GM19099 (cell line): ENCODE data around the gene CRX.

Experiments
- POLR2A ChIP-seq: IDR thresholded peaks from 3 replicates; pipeline ENCODE4 v1.6.1; 2011; ENCODE audit warnings: low read depth; ENCODE audit not compliant: insufficient read length; ENCODE audit errors: extremely low read depth

The CRX gene

DNA sequence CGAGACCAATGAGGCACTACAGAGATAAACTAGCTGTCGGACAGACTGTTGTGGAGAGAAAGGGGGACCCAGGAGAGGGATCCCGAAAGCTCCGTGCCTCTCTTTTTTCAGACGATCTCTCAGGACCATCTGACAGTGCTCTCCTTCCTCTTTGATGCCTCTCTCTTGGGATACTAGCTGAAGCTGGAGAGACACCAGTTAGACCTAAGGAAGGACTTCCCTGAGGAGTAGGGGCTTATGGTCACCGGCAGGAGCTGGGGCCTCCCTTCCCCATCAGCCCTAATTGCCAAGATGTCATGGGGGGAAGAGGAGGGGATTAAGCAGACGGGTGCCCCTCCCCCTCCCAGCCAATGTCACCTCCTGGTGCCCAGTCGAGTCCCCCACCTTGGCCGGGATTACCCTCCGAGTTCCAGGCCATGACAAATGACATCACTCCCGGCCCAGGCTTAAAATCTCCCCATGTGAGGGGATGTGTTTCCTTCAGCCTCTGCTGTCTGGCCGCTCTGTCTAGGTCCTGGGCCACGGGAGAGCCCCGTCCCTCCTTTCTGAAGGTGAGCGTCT lies at the start of gene CRX:
Gene CRX, plus strand, starts transcription at position 478 of the 561 bp plus-strand sequence. CDS start 12,507 bp downstream, outside the sequence.
- TF ChIP-seq POLR2A = no peak

- TF ChIP-seq POLR2A = no peak
Observed at GRCh38 chr19:47776568-47776967, 45.2 kb upstream of the CRX start.

GRCh38 chr19:47778049-47778953 lies 43.4 kb upstream of the CRX start, which contains the start of gene SELENOW:
SELENOW (plus strand) TSS chr19:47778703; CDS start chr19:47778786, 83 bp downstream.
- TF ChIP-seq POLR2A = peak; percentile 99

DNA sequence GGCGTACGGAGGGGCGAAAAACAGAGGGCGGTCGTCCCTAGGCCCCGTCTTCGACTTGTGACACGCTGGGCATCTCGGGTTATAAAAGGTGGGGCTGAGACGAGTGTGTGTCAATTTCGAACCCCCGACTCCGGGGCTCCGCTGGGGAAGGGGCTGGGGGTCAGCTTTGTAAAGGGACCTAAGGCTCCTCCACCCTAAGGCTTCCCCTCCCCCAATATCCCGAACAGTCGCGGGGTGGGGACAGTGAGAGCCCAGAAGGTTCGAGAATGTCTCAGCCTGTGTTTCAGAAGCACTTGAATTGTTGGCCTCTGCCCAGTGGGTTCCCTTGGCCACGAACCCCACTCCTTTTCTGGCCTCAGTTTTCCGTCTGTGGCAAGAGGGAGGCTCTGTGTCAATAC lies 42.8 kb upstream of the CRX start:
- no peak for TF ChIP-seq POLR2A

DNA sequence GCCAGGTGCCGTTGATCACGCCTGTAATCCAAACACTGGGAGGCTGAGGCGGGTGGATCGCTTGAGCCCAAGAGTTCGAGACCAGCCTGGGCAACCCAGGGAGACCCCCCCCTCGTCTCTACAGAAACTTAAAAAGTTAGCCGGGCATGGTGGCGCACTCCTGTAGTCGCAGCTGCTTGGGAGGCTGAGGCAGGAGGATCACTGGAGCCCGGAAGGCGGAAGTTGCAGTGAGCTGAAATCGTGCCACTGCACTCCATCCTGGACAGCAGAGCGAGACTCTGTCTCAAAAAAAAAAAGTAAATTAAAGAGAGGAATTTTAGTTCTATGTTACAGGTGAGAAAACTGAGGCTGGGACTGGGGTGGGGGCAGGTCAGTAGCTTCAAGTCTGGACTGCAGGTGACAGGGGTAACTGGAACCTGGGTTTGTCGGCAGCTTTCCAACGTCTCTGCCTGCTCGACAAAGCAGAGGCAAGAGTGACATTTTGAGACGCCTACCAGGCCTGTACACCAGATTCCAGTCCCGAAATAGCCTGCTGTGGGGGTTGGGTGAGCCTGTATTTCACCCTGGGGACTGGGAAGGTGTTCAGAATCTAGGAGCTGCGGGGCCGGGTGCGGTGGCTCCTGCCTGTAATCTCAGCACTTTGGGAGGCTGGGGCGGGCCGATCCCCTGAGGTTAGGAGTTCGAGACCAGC lies 42.1 kb upstream of the CRX start:
- TF ChIP-seq POLR2A = no peak

DNA sequence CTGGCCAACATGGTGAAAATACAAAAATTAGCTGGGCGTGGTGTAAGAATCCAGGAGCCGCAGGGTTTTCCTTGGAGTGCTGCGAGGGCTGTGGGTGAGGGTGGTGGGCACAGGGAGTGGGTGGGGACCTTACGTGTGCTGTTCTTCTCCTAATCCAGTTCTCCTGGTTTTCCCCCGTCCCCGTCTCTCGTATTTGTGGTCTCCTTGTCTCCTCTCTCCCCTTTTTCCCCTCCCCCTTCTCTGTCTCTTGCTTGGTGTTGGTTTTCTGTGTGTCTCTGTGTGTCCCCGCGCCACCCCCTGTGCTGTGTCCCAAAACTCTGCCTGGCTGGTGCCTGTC lies 41.6 kb upstream of the CRX start:
- no peak for TF ChIP-seq POLR2A

DNA sequence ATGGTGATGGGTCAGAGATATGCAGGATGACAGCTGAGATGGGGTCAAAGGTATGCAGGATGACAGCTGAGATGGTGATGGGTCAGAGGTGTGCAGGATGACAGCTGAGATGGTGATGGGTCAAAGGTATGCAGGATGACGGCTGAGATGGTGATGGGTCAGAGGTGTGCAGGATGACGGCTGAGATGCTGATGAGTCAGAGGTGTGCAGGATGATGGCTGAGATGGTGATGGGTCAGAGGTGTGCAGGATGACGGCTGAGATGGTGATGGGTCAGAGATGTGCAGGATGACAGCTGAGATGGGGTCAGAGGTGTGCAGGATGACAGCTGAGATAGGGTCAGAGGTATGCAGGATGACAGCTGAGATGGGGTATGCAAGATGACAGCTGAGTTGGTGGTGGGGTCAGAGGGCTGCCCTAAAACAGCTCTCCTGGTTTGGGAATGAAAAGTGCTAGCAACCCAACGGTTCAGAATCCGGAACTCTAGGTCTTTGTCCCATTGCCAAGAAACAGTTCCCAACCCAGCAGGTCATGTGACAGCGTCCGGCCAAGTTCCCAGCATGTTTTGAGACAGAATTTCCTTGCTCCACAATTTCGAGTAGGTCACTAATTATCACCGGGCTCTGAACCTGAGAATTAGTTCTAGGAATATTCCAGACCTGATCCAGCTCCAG lies 40.0 kb upstream of the CRX start:
- no peak for TF ChIP-seq POLR2A

GRCh38 chr19:47786566-47786965 lies 35.2 kb upstream of the CRX start:
- TF ChIP-seq POLR2A = no peak

DNA sequence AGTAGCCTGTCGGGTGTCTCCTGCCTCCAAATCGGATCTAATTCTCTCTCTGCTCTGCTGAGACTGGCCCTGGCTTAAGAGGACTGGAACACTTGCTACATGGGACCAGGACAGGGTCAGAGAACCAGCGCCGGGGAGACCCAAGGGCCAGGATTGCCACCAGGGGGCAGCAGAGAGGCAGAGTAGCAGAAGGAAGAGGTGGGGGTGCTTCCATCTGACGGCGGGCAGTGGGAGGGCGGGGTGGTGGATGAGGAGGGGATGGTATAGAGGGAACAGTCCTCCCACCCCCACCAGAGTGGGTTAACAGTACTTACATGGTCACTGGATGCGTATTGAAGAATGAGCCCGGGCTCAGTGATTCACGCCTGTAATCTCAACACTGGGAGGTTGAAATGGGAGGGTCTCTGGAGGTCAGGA lies 31.3 kb upstream of the CRX start:
- no peak for TF ChIP-seq POLR2A

GRCh38 chr19:47792616-47793015 lies 29.1 kb upstream of the CRX start:
- no peak for TF ChIP-seq POLR2A

DNA sequence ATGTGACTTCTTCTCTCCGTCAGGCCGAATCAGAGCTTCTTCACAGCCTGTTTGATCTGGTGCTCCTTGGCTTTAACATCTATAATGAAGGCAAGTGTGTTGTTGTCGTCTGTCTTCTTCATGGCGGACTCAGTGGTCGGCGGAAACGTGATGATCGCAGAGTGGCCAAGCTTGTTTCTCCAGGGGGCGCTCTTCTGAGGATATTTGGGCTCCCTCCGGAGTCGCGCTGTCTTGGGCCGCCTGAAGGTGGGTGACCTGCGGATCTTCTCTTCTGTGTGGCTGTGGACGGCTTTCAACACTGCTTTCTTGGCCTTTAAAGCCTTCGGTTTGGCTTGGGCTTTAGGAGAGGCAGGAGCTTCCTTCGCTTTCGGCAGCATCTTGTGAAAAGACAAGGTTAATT lies 27.2 kb upstream of the CRX start:
- TF ChIP-seq POLR2A = no peak

GRCh38 chr19:47796785-47797184 lies 25.0 kb upstream of the CRX start:
- TF ChIP-seq POLR2A = no peak

DNA sequence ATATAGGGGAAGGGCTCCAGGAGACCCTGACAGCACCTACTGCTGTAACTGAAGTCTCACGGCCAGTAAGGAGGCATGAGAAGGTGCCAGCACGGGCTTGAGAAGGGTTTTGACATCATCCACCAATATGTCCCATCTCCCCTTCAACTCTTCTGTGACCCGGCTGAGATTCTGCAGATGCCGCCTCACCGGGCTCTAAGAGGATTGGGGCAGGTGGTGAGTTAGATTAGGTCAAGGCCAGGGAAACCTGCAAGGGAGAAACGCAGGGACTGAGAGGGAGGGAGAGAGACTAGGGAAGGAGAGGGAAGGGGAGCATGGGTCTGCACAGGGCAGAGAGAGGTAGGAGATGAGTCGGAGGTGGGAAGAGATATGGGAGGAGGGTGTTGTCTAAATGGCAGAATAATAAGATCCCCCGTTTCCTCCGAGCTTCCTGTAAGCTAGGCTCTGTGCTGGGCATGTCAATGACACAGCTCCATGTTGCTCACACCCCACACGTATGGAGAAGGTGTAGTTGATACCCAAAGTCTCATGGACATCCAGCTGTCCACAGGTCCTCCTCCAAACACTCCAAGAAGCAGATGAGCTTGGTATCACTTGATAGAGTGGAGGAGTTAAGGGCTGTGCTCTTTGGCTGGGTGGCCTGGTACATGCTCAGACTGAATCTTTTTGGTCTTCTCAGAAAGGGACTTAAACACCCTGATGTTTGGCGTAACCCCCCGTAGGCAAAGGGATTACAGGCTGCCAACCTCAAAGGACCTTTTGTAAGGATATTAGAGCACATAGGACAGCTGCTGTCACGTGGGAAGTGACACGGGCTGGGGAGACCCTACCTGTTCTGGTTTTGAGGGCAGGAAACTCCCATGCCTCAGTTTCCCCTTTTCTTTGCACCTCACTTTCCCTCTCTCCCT lies 23.5 kb upstream of the CRX start:
- TF ChIP-seq POLR2A = no peak

DNA sequence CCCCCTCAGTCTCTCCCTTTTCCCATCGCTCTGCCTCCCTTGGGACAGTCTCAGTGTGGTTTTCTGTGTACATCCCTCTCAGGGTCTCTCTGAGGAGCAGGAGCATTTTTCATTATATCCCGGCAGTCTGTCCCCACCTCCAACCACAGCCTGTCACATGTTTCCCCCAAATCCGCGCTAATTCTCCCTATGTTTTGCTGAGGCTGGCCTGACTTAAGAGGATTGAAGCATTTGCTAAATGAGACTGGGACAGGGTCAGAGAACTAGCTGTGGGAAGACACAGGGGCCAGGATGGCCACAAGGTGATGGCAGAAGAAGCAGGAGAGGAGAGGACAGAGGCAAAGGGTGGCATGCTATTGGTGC lies 22.9 kb upstream of the CRX start:
- no peak for TF ChIP-seq POLR2A
